Measurements from ENCODE around the gene DNAJC1.

DNAJC1 gene

DNA sequence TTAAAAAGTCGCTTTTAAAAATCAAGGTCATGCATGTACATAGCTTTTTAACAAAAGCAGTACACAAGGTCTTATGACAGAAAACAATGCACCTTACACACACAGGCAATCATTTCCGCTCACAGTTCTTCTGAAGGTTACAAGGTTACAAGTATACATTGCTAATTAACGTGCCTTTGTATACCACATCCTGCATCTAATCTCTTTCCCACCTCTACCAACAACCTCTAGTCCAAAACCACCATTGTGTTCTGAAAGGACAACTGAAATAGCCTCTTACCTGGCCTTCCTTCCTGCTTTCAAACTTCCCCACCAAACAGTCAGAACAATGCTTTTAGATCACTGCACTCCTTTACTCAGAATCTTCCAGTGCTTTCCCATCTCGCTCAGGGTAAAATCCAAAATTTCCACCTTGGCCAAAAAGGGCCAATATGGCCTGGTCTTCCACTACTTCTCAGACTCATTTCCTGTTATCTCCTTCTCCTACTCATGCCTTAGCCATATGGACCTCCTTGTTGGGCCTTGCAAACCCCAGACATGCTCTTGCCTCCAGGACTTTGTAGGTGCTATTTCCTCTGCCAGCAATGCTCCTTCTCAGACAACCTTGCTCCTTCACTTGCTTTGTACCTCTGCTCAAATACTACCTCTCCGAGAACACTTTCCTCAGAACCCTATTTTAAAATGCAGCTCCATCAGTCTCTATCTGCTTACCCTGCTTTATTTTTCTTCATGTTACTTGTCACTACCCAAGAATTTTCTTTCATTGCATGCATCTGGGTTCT lies 205.4 kb downstream of the DNAJC1 start:
- DNase-seq, result no peak
- intact Hi-C loops (cut with DNase I), result no loop called here

- intact Hi-C loops (cut with DNase I), result no loop called here
These were observed 206.0 kb downstream of the DNAJC1 start for GRCh38 chr10:21797533-21797932.

DNA sequence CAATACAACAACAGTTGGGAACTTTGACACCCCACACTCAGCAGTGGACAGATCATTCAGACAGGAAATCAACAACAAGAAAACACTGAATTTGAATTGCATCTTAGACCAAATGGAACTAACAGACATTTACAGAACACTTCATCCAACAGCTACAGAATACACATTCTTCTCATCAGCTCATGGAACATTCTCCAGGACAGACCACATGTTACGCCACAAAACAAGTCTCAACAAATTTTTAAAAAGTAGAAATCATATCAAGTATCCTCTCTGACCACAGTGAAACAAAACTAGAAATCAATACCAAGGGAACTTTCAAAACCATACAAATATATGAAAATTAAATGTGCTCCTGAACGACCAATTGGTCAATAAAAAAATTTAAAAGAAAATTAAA lies 212.3 kb downstream of the DNAJC1 start:
- DNase-seq, result no peak
- intact Hi-C loops (cut with DNase I), result no loop called here

More at GRCh38 chr10:21797533-21797932, 206.0 kb downstream of the DNAJC1 start:
- no peak for DNase-seq

DNA sequence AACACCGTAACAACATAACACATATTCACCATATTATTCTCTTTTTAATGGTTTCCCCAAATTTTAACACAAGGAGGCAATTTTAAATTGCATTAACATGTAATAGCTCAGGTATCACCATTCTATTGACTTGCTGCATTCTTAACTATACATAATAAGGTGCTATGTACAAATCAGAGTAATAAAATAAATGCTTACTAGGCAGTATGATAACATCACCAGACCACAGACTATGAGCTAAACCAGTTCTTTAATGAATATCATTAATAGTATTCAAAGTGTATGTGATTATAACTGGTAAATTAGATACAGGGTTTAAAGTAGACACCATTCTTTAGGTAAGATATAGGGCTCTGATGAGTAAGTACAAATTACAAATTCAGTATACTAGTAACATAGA lies 226.6 kb downstream of the DNAJC1 start:
- no peak for DNase-seq
- intact Hi-C loops (cut with DNase I), result no loop called here

GRCh38 chr10:21771219-21771618 lies 232.3 kb downstream of the DNAJC1 start:
- intact Hi-C loops (cut with DNase I), result no loop called here

DNA sequence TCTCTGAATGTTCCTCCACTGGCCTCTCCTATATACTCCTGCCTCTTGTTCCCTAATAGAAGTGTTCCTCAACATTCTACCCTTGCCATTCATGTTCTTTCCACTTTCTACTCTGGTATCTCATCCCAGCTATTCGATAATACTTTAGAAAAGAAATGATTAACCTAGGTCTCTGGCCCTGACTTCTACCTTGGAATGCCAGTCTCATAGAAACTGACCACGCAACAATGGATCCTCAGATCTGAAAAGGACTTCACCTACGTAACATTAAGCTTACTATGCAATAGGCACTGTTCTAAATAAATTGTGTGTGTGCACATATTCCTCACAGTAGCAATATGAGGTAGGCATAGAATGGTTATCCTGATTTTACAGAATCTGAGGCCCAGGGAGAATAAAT lies 234.5 kb downstream of the DNAJC1 start:
- DNase-seq, result no peak
- intact Hi-C loops (cut with DNase I), result no loop called here

More at GRCh38 chr10:21771219-21771618, 232.3 kb downstream of the DNAJC1 start:
- no peak for DNase-seq

DNA sequence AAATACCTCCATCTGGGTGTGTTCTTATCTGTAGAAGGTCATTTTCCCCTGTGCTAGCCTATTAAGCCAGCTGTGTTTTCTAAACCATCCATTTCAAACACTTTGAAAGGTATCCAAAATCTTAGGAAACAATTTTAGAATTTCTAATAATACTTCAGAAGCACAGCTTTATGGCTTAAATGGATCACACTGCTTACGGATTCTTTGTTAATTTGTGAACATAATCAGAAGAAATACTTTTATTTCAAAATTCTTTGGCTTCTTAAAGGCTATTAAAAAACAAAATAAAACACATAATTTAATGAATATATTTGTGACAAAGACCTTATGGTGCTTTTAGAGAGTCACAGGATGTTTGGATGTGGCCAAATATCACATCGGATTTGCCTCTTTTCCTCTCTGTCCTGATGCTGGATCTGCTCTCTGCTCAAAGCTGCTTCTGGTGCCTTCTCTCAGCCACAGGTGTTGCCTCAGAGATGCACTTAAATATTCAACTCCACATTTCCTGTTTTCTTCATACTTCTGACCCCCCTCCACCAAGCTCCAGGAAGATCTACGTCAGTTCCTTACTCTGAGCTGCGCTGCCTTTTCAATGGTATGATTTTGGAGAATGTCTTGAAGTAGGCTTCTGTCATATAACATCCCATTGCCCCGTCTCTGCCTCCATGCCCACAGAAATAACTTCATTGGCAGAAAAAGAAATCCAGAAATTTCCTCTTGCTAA lies 238.9 kb downstream of the DNAJC1 start:
- intact Hi-C loops (cut with DNase I), result no loop called here
- DNase-seq, result no peak

- intact Hi-C loops (cut with DNase I), result no loop called here
- no peak for DNase-seq
These were observed 243.2 kb downstream of the DNAJC1 start for GRCh38 chr10:21760332-21760731.

- intact Hi-C loops (cut with DNase I), result no loop called here
- no peak for DNase-seq
These were observed 244.3 kb downstream of the DNAJC1 start for GRCh38 chr10:21759232-21759631.

GRCh38 chr10:21758696-21759095 lies 244.8 kb downstream of the DNAJC1 start:
- intact Hi-C loops (cut with DNase I), result no loop called here
- DNase-seq, result no peak

DNA sequence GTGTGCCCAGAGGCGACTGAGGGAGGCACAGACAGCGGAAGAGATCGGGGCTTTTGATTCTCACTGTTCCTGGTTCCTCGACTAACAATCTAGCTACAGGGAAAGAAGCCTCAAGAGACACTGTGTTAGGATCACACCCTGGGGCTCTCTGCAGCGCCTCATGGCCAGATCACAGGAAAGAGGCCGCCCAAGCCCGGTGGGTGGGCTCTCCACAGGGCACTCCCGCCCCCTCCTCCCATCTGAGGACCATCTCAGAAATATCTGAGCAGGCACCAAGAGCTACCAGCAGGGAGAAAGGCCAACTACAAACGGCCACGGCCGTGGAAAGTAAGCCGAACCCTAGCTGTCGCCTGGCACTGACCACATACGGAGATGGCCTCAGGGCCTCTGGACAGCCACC lies 245.3 kb downstream of the DNAJC1 start:
- intact Hi-C loops (cut with DNase I), result no loop called here

GRCh38 chr10:21757185-21757901 lies 246.2 kb downstream of the DNAJC1 start:
- no peak for DNase-seq
- intact Hi-C loops (cut with DNase I), result no loop called here

More for the DNA sequence above, 245.3 kb downstream of the DNAJC1 start:
- DNase-seq, result no peak

GRCh38 chr10:21756707-21757106 lies 246.8 kb downstream of the DNAJC1 start:
- no peak for DNase-seq
- intact Hi-C loops (cut with DNase I), result no loop called here

GRCh38 chr10:21754410-21755011 lies 249.0 kb downstream of the DNAJC1 start:
- intact Hi-C loops (cut with DNase I), result no loop called here
- peak in 1 of 10 donors; percentile 67 for DNase-seq

- peak in 1 of 10 donors; percentile 71 for DNase-seq
- intact Hi-C loops (cut with DNase I), result no loop called here
These were observed 249.8 kb downstream of the DNAJC1 start for GRCh38 chr10:21753497-21754270.

DNA sequence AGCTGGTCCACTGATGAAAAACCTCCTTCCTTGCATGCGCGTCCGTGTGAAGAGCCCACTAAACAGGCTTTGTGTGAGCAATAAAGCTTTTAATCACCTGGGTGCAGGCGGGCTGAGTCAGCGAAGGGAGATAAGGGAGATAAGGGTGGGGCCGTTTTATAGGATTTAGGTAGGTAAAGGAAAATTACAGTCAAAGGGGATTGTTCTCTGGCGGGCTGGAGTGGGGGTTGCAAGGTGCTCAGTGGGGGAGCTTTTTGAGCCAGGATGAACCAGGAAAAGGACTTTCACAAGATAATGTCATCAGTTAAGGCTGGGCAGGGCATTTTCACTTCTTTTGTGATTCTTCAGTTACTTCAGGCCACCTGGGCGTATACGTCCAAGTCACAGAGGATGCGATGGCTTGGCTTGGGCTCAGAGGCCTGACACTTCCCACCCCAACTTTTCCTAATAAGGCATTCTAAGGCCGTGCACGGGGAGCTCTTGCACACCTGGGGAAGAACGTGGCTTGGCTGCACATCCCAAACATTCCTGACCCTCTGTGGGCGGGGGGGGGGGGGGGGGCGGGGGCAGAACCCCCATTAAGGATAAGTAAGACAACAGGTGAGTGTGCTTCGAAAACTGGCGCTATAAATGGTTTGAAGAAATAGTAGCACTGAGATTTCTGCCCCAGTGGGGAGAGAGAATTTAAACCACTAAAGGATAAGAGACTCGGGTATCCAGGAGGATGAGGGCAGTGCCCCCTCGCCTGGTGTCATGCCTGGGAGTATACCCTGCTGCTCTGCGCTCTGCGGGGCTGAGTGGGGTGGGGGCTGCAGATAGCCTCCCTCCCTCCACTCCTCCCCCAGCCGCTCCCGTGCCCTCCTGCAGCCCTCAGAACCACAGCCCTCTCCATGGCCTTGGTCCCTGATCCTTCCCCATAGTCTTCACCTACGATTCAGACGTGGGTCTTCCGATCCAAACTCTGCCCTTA lies 251.9 kb downstream of the DNAJC1 start:
- DNase-seq, result no peak
- intact Hi-C loops (cut with DNase I), result no loop called here

- no peak for DNase-seq
- intact Hi-C loops (cut with DNase I), result no loop called here
These were observed 253.1 kb downstream of the DNAJC1 start for GRCh38 chr10:21750424-21750823.

DNA sequence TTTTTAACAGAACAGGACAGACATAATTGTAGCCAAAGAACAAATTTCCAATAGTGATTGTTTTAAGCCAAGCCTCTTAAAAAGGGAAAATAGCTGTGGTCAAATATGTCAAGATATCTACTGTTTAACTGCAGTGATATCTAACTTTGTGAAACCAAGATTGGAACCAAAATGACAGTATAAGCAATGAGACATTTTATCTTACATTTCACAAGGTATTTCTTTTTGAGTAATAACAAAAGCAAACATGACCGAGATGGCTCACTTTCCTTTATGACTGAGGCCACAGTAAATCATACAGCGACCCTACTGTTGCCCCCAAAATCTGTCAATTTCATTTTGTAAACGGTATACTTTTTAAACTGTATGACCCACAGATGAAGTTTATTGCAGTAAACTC lies 253.7 kb downstream of the DNAJC1 start:
- intact Hi-C loops (cut with DNase I), result no loop called here

DNA sequence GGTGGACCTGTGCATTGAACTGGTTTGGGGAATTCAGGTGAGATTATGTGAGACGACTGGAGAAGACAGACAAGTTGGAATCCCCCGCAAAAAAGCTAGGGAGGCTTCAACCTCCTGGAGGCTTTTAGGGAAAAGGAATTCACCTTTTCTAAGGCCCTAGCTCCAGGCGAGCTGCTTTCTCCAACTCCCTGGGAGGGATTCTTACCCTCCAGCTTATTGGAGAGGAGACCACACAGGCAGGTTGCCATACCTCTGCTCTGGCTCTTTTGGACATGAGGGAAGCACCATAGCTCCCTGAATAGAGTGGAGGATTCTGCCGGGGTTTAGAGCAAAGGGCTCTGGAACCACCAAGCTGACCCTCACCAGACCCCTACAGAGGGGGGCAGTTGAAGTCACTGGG lies 255.7 kb downstream of the DNAJC1 start:
- DNase-seq, result no peak
- intact Hi-C loops (cut with DNase I), result no loop called here

More for the DNA sequence above, 253.7 kb downstream of the DNAJC1 start:
- DNase-seq, result no peak
